ENCODE results near the gene YWHAB. TPM values are rescaled to one million over a fixed set of nuclear protein-coding genes. Genes with fewer than 3 reads are reported as not detected.
A peak's percentile ranks its signal among the peaks of the same experiment; 100 is the strongest.

The YWHAB gene
- total RNA-seq, 1 donor from 2014 or later: 205 TPM

GRCh38 chr20:44894959-44895358 lies 9.5 kb downstream of the YWHAB start:
- no peak for DNase-seq (ENCODE audit: extremely low spot score, unreplicated experiment)
- Mint-ChIP-seq H3K27ac (ENCODE audit: unreplicated experiment) (no peak overlapping the region), H3K4me1 (ENCODE audit: unreplicated experiment) (peaks cover 34% of the 10 kb centered on the region), H3K9me3 (ENCODE audit: unreplicated experiment) (no peaks in the 10 kb centered on the region), H3K36me3 (ENCODE audit: unreplicated experiment) (peaks cover 13% of the 10 kb centered on the region), H3K4me3 (ENCODE audit: unreplicated experiment) (no peak overlapping the region), H3K27me3 (ENCODE audit: unreplicated experiment) (no peaks in the 10 kb centered on the region)
- TF ChIP-seq CTCF (IDR thresholded peaks at IDR 0.05): no peak

DNA sequence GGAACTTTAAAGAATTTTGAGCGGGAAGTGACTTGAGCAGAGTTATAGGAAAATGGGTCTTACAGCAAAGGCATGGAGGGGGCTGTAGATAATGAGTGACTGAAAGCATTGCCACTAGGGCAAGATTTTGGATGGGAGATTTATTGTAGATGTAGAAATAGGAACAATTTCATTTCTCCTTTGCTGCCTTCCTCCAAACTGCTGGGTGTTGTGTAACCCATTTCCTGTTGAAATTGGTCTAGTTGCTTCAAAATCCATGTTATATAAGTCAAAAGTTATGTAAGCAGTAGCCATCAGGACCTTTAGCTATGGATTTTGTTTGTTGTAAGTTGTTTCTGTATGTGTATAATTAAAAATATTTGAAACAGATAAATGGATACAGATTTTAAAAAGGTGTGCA lies 11.1 kb downstream of the YWHAB start:
- H3K4me3 Mint-ChIP-seq (ENCODE audit: unreplicated experiment): no peak overlapping the region
- H3K4me1 Mint-ChIP-seq (ENCODE audit: unreplicated experiment): peaks cover 36% of the 10 kb centered on the region
- no peaks in the 10 kb centered on the region for H3K27me3 Mint-ChIP-seq (ENCODE audit: unreplicated experiment)
- no peak for TF ChIP-seq CTCF (IDR thresholded peaks at IDR 0.05)
- peak overlapping the region; percentile 57 for H3K27ac Mint-ChIP-seq (ENCODE audit: unreplicated experiment)
- H3K36me3 Mint-ChIP-seq (ENCODE audit: unreplicated experiment): peaks cover 20% of the 10 kb centered on the region
- DNase-seq (ENCODE audit: extremely low spot score, unreplicated experiment): no peak
- H3K9me3 Mint-ChIP-seq (ENCODE audit: unreplicated experiment): no peaks in the 10 kb centered on the region

DNA sequence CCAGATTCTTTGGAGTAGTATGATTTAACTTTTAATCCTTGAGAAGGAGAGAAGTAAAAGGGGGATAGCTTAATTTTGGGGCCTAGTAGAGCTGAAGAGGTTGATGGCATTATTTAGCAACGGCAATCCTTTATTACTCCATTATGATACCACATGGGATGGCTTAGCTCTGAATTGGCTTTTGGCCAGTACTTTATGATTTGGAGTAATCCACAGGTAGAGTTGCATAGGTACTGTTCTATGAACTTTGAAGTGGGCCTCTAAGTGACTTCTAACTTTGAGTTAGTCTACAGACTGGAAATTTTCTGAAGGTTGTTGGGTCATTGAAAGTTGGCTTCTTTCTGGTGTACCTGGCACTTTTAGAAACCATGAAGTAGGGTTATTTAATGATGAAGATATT lies 11.6 kb downstream of the YWHAB start:
- H3K27me3 Mint-ChIP-seq (ENCODE audit: unreplicated experiment): no peaks in the 10 kb centered on the region
- no peak for DNase-seq (ENCODE audit: extremely low spot score, unreplicated experiment)
- no peaks in the 10 kb centered on the region for H3K9me3 Mint-ChIP-seq (ENCODE audit: unreplicated experiment)
- peak overlapping the region; percentile 36 for H3K27ac Mint-ChIP-seq (ENCODE audit: unreplicated experiment)
- TF ChIP-seq CTCF (IDR thresholded peaks at IDR 0.05): no peak
- H3K4me3 Mint-ChIP-seq (ENCODE audit: unreplicated experiment): no peak overlapping the region
- H3K36me3 Mint-ChIP-seq (ENCODE audit: unreplicated experiment): peaks cover 19% of the 10 kb centered on the region
- peaks cover 33% of the 10 kb centered on the region for H3K4me1 Mint-ChIP-seq (ENCODE audit: unreplicated experiment)

- Mint-ChIP-seq H3K36me3 (ENCODE audit: unreplicated experiment) (peaks cover 38% of the 10 kb centered on the region), H3K27me3 (ENCODE audit: unreplicated experiment) (no peaks in the 10 kb centered on the region), H3K4me1 (ENCODE audit: unreplicated experiment) (peaks cover 28% of the 10 kb centered on the region), H3K4me3 (ENCODE audit: unreplicated experiment) (no peak overlapping the region), H3K9me3 (ENCODE audit: unreplicated experiment) (no peaks in the 10 kb centered on the region), H3K27ac (ENCODE audit: unreplicated experiment) (no peak overlapping the region)
- DNase-seq (ENCODE audit: extremely low spot score, unreplicated experiment): no peak
- no peak for TF ChIP-seq CTCF (IDR thresholded peaks at IDR 0.05)
These were observed 14.8 kb downstream of the YWHAB start for GRCh38 chr20:44900231-44900854.

GRCh38 chr20:44901974-44902373 lies 16.5 kb downstream of the YWHAB start:
- H3K36me3 Mint-ChIP-seq (ENCODE audit: unreplicated experiment): peaks cover 45% of the 10 kb centered on the region
- H3K4me1 Mint-ChIP-seq (ENCODE audit: unreplicated experiment): peaks cover 15% of the 10 kb centered on the region
- DNase-seq (ENCODE audit: extremely low spot score, unreplicated experiment): no peak
- H3K27me3 Mint-ChIP-seq (ENCODE audit: unreplicated experiment): no peaks in the 10 kb centered on the region
- no peak overlapping the region for H3K4me3 Mint-ChIP-seq (ENCODE audit: unreplicated experiment)
- no peak overlapping the region for H3K27ac Mint-ChIP-seq (ENCODE audit: unreplicated experiment)
- H3K9me3 Mint-ChIP-seq (ENCODE audit: unreplicated experiment): no peaks in the 10 kb centered on the region
- no peak for TF ChIP-seq CTCF (IDR thresholded peaks at IDR 0.05)
